ENCODE data around the gene CCDC124.

The CCDC124 gene

DNA sequence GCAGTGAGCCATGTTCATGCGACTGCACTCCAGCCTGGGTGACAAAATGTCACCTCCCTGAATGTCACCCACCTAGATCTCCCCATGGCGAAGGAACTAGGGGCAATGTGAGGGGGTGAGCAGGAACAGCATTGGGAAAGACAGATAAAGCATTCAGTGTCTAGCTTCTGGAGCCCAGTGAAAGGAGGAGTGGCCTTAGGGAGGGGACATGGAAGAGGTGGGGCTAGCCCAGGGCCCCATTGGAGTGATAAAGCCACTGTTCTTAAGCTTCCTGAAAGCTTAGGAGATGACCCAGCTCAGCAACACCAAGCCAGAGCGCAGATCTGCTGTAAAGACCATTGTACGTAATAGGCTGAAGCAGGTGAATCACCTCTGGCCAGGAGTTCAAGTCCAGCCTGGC lies 21.1 kb downstream of the CCDC124 start:
- no peaks in the 10 kb centered on the region for H4K20me1 ChIP-seq (ENCODE audit: insufficient read depth, low read length)
- no peak overlapping the region for H2AFZ ChIP-seq (ENCODE audit: low read length)
- TF ChIP-seq, protein P1, sequence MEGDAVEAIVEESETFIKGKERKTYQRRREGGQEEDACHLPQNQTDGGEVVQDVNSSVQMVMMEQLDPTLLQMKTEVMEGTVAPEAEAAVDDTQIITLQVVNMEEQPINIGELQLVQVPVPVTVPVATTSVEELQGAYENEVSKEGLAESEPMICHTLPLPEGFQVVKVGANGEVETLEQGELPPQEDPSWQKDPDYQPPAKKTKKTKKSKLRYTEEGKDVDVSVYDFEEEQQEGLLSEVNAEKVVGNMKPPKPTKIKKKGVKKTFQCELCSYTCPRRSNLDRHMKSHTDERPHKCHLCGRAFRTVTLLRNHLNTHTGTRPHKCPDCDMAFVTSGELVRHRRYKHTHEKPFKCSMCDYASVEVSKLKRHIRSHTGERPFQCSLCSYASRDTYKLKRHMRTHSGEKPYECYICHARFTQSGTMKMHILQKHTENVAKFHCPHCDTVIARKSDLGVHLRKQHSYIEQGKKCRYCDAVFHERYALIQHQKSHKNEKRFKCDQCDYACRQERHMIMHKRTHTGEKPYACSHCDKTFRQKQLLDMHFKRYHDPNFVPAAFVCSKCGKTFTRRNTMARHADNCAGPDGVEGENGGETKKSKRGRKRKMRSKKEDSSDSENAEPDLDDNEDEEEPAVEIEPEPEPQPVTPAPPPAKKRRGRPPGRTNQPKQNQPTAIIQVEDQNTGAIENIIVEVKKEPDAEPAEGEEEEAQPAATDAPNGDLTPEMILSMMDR (IDR thresholded peaks at IDR 0.05; ENCODE audit: low read length): no peak
- H3F3A ChIP-seq (ENCODE audit: insufficient read depth, low read length): no peaks in the 10 kb centered on the region
- no peaks in the 10 kb centered on the region for H3K9me3 ChIP-seq (ENCODE audit: low read length)
- H3K36me3 ChIP-seq (ENCODE audit: insufficient read depth, low read length): no peaks in the 10 kb centered on the region
- no peak overlapping the region for H3K27ac ChIP-seq (ENCODE audit: low read depth, low read length, poor library complexity, severe bottlenecking)
- no peak overlapping the region for H3K4me3 ChIP-seq (ENCODE audit: low read depth, low read length, poor library complexity, severe bottlenecking)
- H3K27me3 ChIP-seq (ENCODE audit: insufficient read depth, low read length): peaks cover 24% of the 10 kb centered on the region; the same call in 1 of the 2 replicates
- peaks cover 26% of the 10 kb centered on the region for H3K4me1 ChIP-seq (ENCODE audit: insufficient read depth, low read length, severe bottlenecking)
- no peak overlapping the region for H3K4me2 ChIP-seq (ENCODE audit: low read length)
- H3K79me2 ChIP-seq (ENCODE audit: insufficient read depth, low read length): no peaks in the 10 kb centered on the region
- H3K9ac ChIP-seq (ENCODE audit: low read length): no peak overlapping the region
- H3K9me2 ChIP-seq (ENCODE audit: low read depth, low read length): no peaks in the 10 kb centered on the region

DNA sequence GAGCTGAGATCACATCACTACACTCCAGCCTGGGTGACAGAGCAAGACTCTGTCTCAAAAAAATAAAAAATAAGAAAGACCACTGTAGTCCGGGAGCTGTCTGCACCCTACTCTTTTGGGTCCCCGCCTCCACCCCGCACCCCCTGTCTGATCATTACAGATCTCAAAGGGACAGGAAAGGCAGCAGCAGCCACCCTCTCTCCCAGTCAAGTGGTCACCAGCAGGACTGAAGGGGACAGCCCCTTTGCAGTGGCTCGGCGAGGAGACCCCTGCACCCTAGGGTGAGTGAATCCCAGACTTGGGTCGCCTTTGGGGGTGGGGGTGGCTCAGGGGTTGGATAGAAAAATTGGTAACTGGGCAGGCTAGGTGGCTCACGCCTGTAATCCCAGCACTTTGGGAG lies 21.6 kb downstream of the CCDC124 start:
- Histone ChIP-seq H3K4me1 (ENCODE audit: insufficient read depth, low read length, severe bottlenecking) (peaks cover 21% of the 10 kb centered on the region), H3K9me2 (ENCODE audit: low read depth, low read length) (no peaks in the 10 kb centered on the region), H3K9me3 (ENCODE audit: low read length) (no peaks in the 10 kb centered on the region), H3K36me3 (ENCODE audit: insufficient read depth, low read length) (no peaks in the 10 kb centered on the region), H3K9ac (ENCODE audit: low read length) (no peak overlapping the region), H3K79me2 (ENCODE audit: insufficient read depth, low read length) (no peaks in the 10 kb centered on the region), H3K4me3 (ENCODE audit: low read depth, low read length, poor library complexity, severe bottlenecking) (no peak overlapping the region), H4K20me1 (ENCODE audit: insufficient read depth, low read length) (no peaks in the 10 kb centered on the region), H3K27me3 (ENCODE audit: insufficient read depth, low read length) (peaks cover 24% of the 10 kb centered on the region; the same call in 1 of the 2 replicates), H2AFZ (ENCODE audit: low read length) (no peak overlapping the region), H3K4me2 (ENCODE audit: low read length) (no peak overlapping the region), H3K27ac (ENCODE audit: low read depth, low read length, poor library complexity, severe bottlenecking) (no peak overlapping the region), H3F3A (ENCODE audit: insufficient read depth, low read length) (no peaks in the 10 kb centered on the region)
- no peak for TF ChIP-seq EZH2 (IDR thresholded peaks at IDR 0.05; ENCODE audit: borderline replicate concordance, low read length)
- TF ChIP-seq, protein P1 (IDR thresholded peaks at IDR 0.05; ENCODE audit: low read length): no peak

DNA sequence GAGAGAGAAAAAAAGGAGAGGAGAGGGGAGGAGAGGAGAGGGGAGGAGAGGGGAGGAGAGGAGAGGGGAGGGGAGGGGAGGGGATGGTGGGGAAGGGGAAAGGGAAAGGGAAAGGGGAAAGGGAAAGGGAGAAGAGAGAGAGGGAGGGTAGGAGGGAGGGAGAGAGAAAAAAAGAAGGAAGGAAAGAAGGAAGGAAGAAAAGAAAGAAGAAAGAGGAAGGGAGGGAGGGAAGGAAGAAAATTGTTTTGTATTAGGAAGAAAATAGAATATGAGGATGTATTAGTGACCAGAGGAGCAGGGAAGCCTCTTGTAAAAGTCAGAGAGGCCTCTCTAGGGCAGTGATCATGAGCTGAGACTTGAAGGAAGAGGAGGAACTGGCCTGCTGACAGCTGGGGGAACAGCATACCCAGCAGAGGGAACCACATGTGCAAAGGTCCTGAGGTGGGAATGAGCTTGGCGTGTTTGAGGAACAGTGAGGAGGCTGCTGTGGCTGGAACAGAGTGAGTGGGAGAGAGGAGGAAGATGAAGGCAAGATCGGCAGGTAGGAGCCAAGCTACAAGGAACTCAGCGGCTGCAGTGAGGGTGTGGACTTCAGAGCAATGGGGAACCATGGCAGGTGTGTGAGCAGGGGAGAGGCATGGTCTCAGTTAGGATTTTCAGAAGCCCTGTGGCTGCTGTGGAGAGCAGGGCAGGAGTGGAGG lies 24.5 kb downstream of the CCDC124 start:
- no peak overlapping the region for H3K27ac ChIP-seq (ENCODE audit: low read depth, low read length, poor library complexity, severe bottlenecking)
- H4K20me1 ChIP-seq (ENCODE audit: insufficient read depth, low read length): no peaks in the 10 kb centered on the region
- no peaks in the 10 kb centered on the region for H3K4me1 ChIP-seq (ENCODE audit: insufficient read depth, low read length, severe bottlenecking)
- no peak for TF ChIP-seq EZH2 (IDR thresholded peaks at IDR 0.05; ENCODE audit: borderline replicate concordance, low read length)
- TF ChIP-seq, protein P1 (IDR thresholded peaks at IDR 0.05; ENCODE audit: low read length): no peak
- no peak overlapping the region for H3K4me3 ChIP-seq (ENCODE audit: low read depth, low read length, poor library complexity, severe bottlenecking)
- peaks cover 13% of the 10 kb centered on the region; the same call in 1 of the 2 replicates for H3K27me3 ChIP-seq (ENCODE audit: insufficient read depth, low read length)
- H3K9ac ChIP-seq (ENCODE audit: low read length): no peak overlapping the region
- H3K79me2 ChIP-seq (ENCODE audit: insufficient read depth, low read length): no peaks in the 10 kb centered on the region
- no peaks in the 10 kb centered on the region for H3K9me2 ChIP-seq (ENCODE audit: low read depth, low read length)
- no peak overlapping the region for H2AFZ ChIP-seq (ENCODE audit: low read length)
- no peak overlapping the region for H3K4me2 ChIP-seq (ENCODE audit: low read length)
- no peaks in the 10 kb centered on the region for H3K36me3 ChIP-seq (ENCODE audit: insufficient read depth, low read length)
- H3F3A ChIP-seq (ENCODE audit: insufficient read depth, low read length): no peaks in the 10 kb centered on the region
- no peaks in the 10 kb centered on the region for H3K9me3 ChIP-seq (ENCODE audit: low read length)

Measured in OCI-LY1 (cell line).